Activated CD4-positive, CD25-positive, alpha-beta regulatory T cell treated with anti-CD3 and anti-CD28 coated beads, Interleukin-2, amount 50 U/mL, for 16 hours (primary cell): ENCODE results near the gene OSBPL3.
"Not testable (repeated sequence)": the region's sequence is repeated elsewhere in the genome, so short reads cannot be mapped to it uniquely, and the experiment has no call there.

Experiments used
- DNase-seq: peaks from one replicate; pipeline ENCODE4 v3.0.0-alpha.2; 2020; ENCODE audit warnings: low read depth, low spot score

The OSBPL3 gene

GRCh38 chr7:24797270-24797669 lies 182.7 kb downstream of the OSBPL3 start:
- no peak for DNase-seq

GRCh38 chr7:24795407-24795767 lies 184.6 kb downstream of the OSBPL3 start:
- no peak for DNase-seq

GRCh38 chr7:24794751-24795406 lies 185.1 kb downstream of the OSBPL3 start:
- not testable (repeated sequence) for DNase-seq

- no peak for DNase-seq
Measured at GRCh38 chr7:24793982-24794648, 185.9 kb downstream of the OSBPL3 start.

DNA sequence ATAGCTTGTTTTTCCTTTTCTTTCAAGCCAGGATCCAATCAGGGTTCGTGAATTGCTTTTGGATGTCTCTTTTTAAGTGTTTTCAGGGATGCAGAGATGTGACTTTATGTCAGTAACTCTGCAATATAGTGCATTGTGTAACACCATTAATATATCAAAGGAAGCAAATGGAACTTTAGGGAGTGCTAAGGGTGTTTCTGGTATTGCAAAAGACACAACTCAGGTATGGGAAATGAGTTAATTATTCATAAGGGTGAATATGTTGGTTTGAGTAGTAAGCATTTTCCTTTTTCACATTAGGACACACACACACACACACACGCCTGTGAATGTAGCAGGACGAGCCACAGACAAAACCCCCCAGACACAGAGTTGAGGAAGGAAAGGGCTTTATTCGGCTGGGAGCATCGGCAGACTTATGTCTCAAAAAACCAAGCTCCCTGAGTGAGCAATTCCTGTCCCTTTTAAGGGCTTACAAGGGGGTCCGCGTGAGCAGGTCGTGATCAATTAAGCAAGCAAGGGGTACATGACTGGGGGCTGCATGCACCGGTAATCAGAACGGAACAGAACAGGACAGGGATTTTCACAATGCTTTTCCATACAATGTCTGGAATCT lies 190.9 kb downstream of the OSBPL3 start:
- DNase-seq: no peak

GRCh38 chr7:24788075-24788474 lies 191.9 kb downstream of the OSBPL3 start:
- no peak for DNase-seq

DNA sequence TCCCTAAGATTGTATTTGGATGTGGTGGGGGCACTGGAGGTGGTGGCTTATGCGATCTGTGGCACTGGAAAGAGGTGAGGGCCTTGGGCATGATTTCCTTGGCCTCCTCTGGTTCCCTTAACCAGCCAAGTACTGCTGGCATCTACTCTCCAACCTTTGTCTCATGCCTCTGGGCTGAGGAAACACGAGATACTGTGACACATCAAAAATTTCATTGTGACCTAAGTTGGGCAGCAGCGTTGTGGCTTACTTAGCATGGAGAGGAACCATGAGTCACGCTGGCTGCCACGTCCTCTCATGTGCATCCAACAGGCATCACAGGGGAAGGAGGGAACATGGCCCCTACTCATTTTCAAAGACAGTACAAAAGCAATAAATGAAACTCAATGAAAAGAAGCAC lies 193.0 kb downstream of the OSBPL3 start:
- DNase-seq: no peak

GRCh38 chr7:24786306-24786705 lies 193.7 kb downstream of the OSBPL3 start:
- no peak for DNase-seq

- DNase-seq: no peak
Measured at GRCh38 chr7:24784277-24784676, 195.7 kb downstream of the OSBPL3 start.

DNA sequence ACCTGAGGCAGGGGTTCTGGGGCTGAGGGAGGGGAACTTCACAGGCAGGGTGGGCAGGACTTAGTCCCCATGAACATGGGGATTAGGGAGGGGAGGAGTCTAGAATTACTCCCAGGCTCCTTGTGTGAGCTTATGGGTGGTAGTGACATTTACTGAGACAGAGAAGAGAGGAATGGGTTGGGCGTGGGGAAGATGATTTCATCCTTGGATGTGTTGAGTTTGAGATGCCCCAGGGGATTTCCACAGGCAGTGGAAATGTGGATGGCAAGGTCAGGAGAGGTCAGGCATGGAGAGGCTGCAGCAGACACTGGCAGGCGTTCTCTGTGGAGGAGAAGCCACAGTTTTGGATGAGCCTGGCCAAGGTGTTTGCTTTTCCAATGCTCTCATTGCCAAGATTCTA lies 196.3 kb downstream of the OSBPL3 start:
- no peak for DNase-seq

GRCh38 chr7:24781106-24781505 lies 198.9 kb downstream of the OSBPL3 start:
- no peak for DNase-seq

DNA sequence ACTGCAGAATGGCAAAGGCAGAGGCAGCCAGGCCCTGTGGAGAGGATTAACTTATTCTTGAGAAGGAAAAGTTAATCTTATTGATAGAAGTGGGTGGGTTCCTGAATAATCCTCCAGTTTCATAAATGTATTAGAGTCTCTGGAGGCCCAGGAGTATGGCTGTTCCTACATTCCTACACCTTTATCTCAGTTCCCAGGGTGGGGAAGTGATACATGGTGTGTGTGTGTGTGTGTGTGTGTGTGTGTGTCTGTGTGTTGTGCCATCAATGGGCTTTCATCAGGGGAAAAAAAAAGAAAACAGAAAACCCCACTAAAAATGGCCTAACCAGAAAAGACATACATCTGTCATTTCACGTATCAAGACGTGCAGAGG lies 200.7 kb downstream of the OSBPL3 start:
- DNase-seq: no peak

DNA sequence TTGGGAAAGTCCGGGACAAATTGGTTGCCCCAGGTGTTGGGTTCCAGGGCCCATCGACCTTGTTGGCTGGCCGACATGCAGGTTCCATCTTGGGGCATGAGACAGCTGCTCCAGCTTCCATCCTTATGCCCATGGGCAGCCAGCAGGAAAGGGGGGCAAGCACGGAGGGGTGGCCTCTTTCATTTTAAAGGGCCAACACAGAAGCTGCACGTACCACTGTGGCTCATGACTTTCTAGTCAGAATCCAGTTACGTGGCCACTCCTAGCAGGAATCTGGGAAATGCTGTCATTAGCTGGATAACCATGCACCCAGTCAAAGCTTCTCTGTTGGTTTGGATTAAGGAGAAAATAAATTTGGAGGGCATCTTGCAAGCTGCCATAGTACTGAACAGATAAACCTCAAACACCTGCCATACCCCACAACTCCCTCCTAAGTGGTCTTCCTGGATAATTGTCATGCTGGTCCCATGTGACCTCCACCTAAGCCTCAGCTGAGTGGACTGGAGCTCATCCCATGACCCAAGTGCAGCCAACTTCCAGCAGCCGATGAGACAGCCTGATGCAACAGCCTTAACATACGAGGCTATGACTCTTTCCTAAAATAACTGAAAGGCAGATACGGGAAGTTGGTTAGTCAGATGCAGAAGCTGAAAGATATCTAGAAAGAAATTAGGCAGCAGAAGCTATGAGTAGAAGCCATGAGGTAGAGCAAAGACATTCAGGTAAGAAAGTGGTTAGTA lies 201.3 kb downstream of the OSBPL3 start:
- DNase-seq: no peak

DNA sequence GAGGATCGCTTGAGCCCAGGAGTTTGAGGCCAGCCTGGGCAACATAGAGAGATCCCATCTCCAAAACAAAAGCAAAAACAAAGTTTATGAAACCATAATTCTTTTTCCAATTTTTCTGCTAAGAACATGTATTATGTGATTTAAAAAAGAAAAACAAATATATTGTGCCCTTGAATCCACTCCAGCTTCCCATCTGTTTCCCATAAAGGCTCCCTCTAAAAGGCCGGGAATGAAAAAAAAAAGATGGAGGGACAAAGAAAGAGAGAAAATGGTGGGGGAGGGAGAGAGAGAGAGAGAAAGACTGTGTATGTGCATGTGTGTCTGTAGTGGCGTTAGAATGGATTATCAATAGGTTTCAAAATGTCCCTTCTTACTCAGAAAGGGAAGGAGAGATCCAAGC lies 202.2 kb downstream of the OSBPL3 start:
- no peak for DNase-seq

DNA sequence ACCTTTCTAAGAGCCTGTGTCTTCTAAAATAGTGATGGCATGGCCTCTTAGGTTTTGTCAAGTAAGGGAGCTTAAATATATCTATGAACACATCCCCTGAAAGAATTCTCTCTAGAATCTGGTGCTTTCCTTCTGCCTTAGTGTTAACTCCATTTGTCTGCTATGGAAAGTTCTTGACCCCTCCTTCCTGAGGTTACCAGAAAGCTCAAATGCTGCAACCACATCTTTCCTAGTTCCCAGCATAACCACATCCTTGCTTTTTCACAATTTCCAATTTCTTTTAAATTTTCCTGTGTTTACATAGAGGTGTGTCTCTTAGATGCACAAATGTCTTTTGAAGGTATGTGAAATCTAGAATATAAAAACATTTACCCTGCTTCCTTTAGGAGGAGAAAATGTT lies 206.3 kb downstream of the OSBPL3 start:
- DNase-seq: no peak

GRCh38 chr7:24769851-24770250 lies 210.1 kb downstream of the OSBPL3 start:
- DNase-seq: no peak

DNA sequence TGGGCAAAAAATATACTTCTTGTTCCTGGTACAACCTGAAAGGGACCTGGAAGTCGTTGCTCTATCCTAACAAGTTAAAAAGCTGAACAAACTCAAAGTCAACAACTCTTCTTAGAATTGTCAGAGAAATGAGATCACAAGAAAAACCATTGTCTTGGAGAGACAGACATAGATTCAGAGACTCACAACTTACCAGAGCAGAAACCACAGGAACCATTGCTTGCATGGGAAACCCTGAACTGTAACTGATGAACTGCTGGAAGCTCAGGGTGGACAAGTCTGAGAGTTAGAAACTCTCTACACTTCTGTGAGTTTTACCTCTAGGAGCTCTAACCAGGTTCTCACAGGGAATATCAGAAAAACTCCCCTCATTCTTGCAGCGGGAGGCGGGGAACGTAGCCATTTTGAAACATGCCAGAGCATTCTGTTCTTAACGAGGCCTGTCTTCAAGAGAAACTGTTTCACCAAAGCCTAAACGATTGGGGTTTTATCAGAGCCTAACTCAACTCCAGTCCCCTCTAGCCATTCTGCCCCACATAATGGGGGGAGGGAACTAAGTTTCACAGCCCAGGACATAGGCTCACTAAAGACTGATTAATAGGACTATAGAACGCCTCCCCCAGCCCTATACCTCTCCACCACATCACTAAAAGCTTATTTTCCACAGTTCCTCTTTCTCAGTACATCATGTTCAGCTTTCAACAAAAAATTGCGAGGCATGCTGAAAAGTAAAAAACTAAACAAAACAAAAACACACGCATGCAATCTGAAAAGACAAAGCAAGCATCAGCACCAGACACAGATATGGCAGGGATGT lies 210.8 kb downstream of the OSBPL3 start:
- DNase-seq: no peak

- DNase-seq: no peak
Measured at GRCh38 chr7:24767878-24768569, 212.0 kb downstream of the OSBPL3 start.

DNA sequence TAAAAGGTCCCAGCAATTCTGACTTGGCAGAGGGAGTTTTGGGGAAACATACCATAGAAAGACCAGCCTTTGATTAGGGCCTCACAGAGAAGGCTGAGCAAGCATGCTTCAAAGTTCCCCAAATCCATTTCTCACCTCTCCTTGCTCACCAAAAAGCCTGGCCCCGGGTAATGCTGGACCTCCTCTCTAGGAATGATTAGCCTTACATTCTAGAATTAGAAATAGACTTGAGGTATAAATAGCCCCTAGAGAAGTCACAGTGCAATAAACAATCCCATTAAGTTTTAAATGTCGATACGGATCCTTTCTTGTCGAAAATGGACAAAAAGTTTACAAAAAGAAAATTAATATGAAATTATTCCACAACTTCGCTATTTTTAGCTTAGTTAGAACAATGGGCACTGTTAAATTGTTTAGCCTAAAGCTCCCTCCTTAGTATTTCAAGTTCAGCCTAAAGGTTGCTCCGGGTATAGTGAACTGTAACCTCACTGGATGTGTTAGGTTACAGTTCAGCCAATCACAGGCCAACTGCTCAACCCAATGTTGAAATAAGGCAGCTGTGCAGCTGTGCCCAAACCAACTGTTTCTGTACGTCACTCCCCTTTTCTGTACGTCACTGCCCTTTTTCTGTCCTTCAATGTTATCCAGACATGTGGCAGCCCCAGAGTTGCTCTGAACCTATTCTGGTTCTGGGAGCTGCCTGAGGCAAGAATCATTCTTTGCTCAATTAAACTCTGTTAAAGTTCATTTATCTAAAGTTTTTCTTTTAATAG lies 214.8 kb downstream of the OSBPL3 start:
- DNase-seq: no peak

DNA sequence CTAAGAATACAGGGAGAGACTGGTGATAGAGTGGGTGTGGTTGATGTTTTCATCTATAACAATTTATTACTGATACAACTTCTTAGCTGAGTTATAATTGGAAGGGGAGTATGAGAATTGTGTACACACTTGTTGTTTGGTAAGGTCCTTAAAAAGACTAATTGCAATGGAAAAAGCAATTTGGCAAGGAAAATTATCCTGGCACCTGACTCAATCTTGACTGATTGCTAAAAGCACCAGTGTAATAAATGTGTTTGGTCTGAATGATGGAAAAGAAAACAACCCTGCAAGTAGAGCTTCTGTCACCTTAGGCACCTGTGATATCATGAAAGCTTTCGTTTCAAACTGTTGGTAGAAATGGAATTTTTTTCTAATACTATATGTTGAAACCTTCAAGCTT lies 216.0 kb downstream of the OSBPL3 start:
- no peak for DNase-seq
